HG02759 (cell line): Measurements from ENCODE around the gene PIH1D1.

Experiments used
- ATAC-seq: cut with Tn5 transposase; IDR thresholded peaks from one replicate; pipeline ENCODE4 v1.9.1; 2021; ENCODE audit warnings: mild to moderate bottlenecking, moderate library complexity; ENCODE audit not compliant: unreplicated experiment

Gene PIH1D1

DNA sequence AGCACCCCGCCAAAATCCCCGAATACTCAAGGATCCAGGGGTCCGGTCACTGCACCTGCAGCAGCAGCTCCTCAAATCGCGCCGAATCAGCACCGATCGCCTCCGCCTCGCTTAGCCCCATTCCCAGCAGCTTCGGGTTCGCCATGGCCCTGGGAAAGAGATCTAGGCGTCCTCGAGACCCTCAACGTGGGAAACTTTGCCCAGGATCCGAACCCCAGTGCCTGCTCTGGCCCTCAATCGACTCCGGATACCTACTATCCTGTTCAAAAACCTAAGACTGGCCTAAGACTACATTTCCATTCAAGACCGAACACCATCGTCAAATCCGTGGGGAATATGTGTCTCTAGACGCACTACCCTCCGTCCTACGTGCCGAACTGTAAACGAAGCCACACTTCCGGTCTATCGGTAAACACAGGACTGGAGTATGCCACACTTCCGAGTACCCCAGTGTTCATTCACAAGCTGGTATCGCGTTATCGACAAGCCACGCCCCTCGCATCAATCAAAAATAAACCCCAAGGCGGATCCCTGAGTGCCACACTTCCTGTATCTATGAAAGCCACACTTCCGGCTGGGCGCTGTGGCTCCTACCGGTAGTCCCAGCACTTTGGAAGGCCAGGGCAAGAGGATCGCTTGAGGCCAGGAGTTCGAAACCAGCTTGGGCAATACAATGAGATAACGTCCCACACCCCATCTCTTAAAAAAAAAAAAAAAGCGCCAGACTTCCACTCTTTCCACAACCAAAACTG lies at the start of gene PIH1D1:
PIH1D1 (minus strand) TSS at position 385 of the 752 bp plus-strand sequence; CDS start at position 145, 240 bp downstream.
- ATAC-seq, result peak; percentile 59

DNA sequence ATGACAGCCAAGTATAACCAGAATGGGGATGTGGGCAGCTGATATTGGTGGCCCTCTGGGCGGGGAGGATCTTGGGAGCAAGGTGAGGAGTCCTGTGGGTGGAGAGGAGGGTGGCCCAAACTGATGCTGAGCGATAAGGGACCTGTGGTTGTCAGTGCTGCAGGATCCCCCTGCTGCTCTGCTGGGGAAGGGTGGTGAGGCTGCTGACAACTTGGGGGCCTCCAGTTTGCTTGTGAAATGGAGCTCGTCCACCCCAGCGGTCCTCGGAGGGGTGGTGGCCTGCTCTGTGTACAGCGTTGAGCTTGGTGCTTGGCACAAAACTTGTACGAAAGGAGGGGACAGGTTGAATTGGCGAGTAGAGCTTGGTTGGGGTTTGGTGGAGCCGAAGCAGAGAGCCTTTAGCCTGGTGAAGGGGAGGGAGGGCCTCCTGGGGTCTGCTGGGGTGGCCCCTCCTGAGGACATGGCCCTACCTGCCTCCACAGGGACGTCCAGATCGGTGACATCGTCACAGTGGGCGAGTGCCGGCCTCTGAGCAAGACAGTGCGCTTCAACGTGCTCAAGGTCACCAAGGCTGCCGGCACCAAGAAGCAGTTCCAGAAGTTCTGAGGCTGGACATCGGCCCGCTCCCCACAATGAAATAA lies 47.5 kb upstream of the PIH1D1 start:
- no peak for ATAC-seq

DNA sequence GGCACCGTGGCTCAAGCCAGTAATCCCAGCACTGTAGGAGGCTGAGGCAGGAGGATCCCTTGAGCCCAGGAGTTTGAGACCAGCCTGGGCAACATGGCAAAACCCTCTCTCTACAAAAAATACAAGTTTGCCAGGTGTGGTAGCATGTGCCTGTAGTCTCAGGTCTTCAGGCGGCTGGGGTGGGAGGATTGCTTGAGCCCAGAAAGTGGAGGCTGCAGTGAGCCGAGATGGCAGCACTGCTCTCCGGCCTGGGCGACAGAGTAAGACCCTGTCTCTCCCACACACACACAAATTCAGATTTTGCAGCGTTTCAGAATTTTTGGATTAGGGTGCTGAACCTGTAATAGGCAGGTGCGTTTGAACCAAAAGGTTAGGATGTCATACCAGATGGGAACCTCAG lies 46.9 kb upstream of the PIH1D1 start:
- no peak for ATAC-seq

GRCh38 chr19:49497789-49498103 lies 46.1 kb upstream of the PIH1D1 start:
- no peak for ATAC-seq

DNA sequence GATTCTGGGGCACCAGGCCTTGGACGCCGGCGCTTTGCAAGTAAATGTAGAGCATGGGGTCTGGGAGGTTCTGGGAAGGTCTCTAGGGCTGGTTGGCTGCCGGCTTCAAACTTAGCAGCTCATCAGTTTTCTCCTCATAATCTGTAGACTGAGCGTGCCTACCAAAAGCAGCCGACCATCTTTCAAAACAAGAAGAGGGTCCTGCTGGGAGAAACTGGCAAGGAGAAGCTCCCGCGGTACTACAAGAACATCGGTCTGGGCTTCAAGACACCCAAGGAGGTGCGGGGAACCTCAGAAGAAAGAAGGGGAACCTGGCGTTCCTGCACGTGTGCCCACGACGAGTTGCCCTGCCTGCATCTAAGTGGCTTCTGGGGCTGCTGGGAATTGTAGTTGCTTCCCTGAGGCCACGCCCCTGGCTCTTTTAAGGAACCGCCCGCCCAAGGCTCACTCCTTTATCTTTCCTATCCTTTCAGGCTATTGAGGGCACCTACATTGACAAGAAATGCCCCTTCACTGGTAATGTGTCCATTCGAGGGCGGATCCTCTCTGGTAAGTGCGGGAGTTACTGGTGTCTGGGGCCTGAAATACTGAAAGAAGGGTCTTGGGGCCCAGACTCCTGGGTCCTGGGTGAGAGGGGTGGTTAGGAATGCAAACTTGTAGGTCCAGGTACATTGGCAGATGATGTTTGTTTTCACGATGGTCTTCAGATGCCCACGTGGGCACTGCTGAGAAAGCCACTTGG lies 45.6 kb upstream of the PIH1D1 start:
- ATAC-seq, result no peak

- no peak for ATAC-seq
Measured at GRCh38 chr19:49496574-49497008, 45.0 kb upstream of the PIH1D1 start.

DNA sequence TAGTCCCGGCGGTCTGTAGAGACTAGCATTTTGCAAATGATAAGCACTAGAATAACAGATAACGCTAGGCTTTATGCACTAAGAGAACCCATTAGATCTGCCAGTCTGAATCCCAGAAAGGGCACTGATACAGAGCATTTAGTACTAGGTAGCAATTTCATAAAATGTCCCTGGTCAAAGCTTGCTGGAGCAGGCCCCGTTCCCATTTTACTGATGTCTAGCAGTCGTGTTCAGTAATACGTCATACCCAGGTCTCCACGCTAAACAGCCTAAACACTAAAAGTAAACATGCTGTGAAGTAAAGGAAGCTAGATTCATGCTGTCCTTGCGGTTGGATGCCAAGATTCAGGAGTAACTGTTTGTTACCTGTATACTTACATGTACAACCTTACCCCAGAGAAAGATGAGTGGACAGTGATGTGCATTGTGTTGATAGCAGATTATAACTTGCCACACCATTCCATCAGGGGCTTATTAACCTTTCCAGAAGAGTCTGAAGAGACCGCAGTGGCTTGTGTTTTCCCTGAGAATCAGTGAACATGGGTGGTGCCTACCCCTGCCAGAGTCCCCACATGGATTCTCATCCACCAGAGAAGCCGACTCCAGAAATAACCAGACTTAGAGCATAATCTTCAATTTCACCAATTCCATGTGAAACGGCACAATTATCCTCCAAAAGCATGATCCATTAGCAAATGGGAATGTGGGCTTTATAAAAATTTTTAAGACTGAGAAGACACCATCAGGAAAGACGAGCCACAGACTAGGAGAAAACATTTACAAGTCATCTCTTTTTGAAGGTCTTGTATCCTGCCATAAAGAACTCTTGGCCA lies 41.2 kb upstream of the PIH1D1 start:
- ATAC-seq, result no peak

- ATAC-seq, result no peak
Measured at GRCh38 chr19:49491804-49492572, 40.4 kb upstream of the PIH1D1 start.

- ATAC-seq, result no peak
Measured at GRCh38 chr19:49491030-49491803, 39.6 kb upstream of the PIH1D1 start.

DNA sequence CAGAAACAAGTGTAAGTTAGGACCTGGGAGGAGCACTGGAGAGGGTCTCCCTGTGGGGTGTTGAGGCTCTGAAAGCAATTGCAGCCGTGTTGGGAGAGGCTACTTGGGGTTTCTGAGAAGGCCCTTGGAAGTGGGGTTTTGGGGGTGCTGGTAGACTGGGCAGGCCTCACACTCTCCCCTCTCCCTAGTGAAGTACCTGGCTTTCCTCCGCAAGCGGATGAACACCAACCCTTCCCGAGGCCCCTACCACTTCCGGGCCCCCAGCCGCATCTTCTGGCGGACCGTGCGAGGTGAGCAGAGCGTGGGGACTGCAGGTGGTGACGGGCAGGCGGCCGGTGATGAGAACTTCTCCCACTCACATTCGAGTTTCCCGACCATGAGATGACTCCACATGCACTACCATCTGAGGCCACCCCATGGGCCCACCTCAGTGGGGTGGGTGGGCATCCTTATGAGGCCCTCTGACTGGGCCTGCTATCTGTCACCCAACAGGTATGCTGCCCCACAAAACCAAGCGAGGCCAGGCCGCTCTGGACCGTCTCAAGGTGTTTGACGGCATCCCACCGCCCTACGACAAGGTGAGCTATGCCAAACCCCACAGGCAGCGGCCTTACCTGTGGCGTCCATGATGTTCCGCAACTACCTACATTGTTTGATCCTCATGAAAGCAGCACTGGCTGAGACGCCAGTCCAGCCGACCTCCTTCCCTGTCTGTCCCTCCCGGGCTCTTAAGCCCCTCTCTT lies 38.8 kb upstream of the PIH1D1 start:
- ATAC-seq, result no peak

DNA sequence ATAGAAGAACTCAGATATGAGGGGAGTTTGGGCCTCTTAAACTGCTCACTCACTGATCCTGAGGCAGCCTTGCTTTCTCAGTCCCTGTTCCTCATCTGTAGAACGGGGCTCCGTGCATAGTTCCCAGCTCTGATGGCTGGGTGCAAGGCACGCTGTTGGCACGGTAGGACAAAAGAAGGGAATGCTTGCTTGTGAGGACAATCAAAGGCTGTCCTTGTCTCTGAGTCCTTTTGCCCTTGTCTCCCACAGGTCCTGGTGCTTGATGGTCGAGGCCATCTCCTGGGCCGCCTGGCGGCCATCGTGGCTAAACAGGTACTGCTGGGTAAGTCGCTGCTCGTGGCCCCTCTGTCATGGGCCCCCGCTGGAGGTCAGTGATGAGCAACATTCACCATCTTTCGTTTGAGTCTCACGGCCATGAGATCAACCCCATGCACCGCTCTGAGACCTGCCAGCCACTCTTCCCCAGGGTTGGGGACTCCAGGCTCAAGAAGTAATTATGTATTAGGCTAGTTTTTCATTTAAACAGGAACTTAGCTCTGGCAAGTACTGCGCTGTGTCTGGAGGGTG lies 38.1 kb upstream of the PIH1D1 start:
- no peak for ATAC-seq

- no peak for ATAC-seq
Measured at GRCh38 chr19:49488863-49489537, 37.4 kb upstream of the PIH1D1 start.

- no peak for ATAC-seq
Measured at GRCh38 chr19:49488046-49488862, 36.6 kb upstream of the PIH1D1 start.

GRCh38 chr19:49487277-49488045 lies 35.8 kb upstream of the PIH1D1 start, which contains the start of gene RPL13A:
RPL13A (plus strand) TSS chr19:49487608; CDS start chr19:49487630, 22 bp downstream.
- peak; percentile 98 for ATAC-seq

DNA sequence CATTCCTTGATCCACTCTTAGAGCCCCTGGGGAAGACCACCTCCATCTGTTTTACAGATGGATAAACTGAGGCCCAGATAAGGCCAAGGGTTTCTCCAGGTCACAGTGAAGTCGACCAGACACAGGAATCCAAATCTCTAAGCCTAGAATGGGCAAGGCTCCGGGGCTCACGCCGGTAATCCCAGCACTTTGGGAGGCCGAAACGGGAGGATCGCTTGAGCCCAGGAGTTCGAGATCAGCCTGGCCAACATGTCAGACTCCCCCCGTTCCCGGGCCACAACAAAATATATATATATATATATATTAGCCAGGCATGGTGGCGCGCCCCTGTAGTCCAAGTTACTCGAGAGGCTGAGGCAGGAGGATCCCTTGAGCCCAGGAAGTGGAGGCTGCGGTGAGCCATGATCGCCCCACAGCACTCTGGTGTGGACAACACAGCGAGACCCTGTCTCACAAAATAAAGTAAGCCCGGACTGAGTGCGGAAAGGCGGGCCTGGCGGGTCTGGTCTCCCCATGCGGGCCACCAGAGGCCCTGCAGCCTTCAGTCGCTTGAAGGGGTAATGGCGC lies 35.2 kb upstream of the PIH1D1 start:
- ATAC-seq, result no peak

DNA sequence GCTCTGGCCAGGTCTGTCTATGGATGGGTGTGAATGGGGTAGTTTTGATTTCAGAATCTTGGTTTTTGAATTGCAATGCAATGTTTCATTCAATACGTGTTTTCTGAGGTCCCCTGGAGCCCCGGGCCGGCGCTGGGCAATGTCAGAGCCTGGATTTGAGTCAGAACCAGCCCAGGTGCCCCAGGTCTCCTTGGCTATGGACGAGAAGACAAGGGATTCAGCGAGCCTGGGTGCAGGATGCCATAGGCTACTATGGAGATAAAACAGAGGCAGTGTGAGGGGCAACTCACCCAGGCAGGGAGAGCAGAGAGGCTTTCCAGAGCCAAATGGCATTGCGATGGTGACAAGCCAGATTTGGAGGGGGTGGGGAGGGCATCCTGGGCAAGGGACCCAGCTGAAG lies 34.6 kb upstream of the PIH1D1 start:
- ATAC-seq, result no peak
